IPS DF 4.7 (cell line): ENCODE data around the gene STK17A.

Experiments used
- DNase-seq: peaks from one replicate; pipeline ENCODE4 v3.0.0-alpha.2; 2013; ENCODE audit warnings: low spot score; ENCODE audit errors: extremely low read depth

The STK17A gene

DNA sequence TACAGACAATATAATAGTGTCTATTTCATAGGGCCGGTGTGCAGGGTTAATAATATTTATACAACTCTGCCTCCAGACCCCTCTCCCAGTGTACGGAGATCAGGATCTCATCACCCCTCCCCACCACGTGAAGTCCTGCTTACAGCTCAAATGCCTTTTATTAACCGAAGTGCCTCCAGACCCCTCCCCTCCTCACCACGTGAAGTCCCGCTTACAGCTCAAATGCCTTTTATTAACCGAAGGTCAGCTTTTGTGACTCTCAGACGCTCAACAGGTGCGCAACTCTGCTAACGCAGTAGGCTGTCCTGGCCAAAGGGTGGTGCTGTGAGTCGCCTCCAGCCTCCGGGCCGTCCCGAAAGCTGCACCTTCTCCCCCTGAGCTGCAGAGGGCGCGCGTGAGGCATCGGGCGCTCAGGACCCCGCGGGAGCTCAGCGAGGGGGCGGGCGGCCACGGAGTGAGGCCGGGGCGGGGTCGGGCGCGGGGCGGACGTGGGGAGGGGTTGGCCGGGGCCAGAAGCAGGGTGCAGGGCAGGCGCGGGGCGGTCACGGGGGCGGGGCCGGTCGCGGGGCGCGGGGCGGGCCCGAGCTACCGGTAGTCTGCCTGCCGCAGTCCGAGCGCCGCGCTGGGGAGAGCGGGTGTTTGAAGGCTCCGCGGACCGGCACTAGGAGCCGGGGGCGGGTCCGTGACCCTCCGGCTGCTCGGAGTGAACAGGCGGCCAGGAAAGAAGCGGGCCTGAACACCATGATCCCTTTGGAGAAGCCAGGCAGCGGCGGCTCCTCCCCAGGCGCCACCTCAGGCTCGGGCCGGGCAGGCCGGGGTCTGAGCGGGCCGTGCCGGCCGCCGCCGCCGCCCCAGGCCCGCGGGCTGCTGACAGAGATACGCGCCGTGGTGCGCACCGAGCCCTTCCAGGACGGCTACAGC, at the start of gene STK17A:
STK17A (plus strand) TSS at position 606 of the 921 bp plus-strand sequence; CDS start at position 742, 136 bp downstream.
- DNase-seq: peak; percentile 90

DNA sequence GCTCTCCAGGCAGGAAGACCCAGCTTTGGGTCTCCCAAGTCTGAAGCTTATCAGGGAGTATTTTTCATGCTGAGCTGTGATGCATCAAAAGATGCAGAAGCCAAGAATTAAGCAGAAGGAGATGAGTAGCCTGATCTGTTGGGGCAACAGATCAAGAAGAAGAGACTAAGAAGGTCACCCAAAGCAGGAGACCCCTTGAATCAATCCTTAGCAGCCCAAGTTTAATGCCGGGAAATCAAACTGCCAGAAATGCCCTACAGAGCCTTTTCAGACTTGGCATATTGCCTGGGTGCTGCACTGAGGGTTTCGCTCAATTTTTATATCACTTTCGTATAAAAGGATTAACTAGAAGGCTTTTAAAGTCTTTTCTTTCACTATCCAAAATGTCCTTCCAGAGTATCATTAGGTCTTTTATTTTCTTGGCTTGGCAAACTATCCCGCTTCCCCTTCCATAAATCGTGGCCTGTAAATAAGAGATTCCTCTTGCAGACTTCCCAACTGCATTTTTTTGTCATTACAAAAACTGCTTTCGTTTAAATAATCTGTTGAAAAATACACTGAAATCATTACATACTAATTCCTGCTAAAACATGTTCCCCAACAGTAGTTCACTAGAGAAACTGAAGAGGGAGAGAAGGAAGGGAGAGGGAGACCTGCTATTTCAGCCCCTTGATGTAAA, 49.0 kb upstream of the STK17A start:
- DNase-seq: no peak

- no peak for DNase-seq
Observed at GRCh38 chr7:43535031-43535451, 47.9 kb upstream of the STK17A start.

GRCh38 chr7:43535810-43536585, 46.9 kb upstream of the STK17A start:
- DNase-seq: no peak

DNA sequence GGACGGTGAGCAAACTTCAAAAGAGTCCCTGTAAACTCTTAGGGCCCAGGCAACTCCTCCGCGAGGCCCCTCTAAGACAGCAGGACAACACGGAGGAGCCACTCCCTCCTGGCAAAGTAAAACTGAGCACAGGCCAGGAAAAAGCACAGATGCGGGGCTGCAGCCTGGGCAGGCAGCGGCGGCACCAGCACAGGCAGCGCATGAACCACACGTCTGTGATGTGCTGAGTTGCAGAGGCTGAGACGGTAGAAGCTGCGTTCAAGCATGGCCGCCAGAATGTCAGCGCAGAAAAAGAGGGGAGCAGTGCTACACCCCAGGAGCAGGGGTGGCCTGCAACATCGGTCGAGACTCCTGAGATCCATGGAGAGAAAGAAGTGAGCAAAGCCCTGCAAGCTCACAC, 46.1 kb upstream of the STK17A start:
- no peak for DNase-seq

- no peak for DNase-seq
Observed at GRCh38 chr7:43537765-43538403, 45.0 kb upstream of the STK17A start.

GRCh38 chr7:43538404-43538771, 44.5 kb upstream of the STK17A start:
- DNase-seq: no peak

- DNase-seq: no peak
Observed at GRCh38 chr7:43540471-43540870, 42.4 kb upstream of the STK17A start.

GRCh38 chr7:43542716-43543115, 40.2 kb upstream of the STK17A start:
- no peak for DNase-seq

- DNase-seq: no peak
Observed at GRCh38 chr7:43546231-43546630, 36.7 kb upstream of the STK17A start.

GRCh38 chr7:43550427-43550826, 32.5 kb upstream of the STK17A start:
- DNase-seq: no peak

DNA sequence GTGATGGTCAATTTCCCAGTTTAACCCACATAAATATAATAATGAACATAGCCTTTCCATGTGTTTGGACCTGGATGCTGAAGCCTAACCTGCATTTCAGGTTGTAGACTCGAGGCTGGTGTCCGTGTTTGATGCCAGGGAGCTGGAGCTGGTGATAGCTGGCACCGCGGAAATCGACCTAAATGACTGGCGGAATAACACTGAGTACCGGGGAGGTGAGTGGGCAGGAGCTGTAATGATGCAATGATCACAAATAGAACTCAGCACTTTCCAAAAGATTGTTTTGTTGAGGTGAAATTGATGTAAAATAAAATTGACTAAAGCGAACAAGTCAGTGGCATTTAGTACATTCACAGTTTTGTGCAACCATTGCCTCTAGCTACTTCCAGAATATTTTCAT, 30.8 kb upstream of the STK17A start:
- no peak for DNase-seq

GRCh38 chr7:43553999-43554398, 28.9 kb upstream of the STK17A start:
- no peak for DNase-seq

- no peak for DNase-seq
Observed at GRCh38 chr7:43554423-43554822, 28.5 kb upstream of the STK17A start.

GRCh38 chr7:43557831-43558495, 24.9 kb upstream of the STK17A start:
- no peak for DNase-seq

DNA sequence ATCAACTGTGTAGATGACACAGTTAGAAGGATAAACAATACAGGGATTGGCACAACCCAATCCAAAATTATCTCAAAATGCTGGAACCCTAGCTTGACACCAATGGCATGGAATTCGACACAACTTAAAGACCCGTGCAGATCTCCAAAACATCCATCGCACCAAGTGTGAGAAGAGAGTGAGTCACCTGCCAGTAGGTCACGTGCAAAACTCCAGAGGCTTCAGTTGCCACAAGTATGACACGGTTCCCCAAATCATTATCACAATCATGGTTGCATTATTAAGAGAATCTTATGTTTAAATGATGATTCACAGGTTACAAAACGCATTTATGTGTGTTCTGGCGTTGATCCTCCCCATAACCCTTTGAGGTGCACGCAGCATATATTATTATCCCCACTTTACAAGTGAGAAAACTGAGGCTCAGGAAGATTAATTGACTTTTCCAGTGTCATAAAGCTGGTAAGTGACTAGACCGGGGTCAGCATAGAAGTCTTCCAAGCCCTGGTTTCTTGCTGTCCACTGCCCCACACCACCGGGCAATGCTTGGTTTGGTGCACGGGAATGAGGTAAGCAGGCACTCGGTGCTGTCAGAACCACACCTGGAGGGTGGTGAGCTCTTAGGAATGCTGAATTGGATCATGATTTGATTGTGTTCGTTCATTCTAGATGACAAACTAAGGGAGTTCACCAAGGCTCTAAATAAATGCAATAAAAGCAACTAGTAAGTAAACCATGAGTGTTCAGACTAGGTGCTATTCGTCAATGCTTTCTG, 23.6 kb upstream of the STK17A start:
- DNase-seq: no peak

DNA sequence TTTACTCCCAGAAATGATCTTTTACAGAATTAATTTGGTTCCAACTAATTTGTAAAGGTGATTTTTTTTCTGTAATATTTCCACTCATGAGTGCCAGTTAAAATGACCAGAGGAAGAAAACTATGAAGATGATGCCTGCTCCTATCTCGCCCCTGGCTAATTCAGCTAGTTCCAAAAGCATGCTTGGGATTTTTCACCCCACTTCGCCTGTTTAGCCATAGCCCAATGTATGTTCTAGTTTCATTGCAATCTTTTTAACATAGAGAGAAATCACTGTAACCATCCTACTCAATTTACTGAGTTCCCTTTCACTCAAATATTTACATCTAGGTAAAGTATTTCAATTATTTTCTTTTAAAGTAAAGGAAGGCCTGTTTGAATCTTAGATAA, 23.0 kb upstream of the STK17A start:
- no peak for DNase-seq

DNA sequence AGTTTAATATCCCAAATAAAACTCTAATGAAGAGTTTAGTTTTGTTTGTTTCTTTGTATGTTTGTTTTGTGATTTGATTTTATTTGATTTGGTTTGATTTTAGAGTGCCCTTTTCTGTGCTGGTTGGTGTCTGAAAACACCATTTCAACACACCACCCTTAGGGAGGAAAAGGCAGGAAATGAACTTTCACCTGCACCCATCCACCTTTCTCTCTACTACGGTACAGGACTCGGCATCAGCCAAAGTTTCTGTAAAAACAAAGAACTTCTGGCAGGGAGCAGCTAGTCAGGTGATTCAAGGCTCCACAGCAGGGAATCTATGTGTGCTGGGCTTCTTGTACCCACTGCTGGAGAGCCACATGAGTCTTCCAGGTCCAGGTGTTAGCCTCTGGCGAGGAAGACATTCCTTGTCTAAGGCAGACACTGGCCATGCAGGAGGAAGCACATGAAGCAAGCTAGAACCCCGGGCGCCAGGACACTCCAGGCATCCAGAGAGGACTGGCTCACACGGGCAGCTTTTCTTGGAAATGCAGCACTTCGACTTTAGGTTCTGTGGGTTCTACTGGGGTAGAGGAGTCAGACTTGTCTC, 22.1 kb upstream of the STK17A start:
- no peak for DNase-seq

GRCh38 chr7:43562383-43562782, 20.5 kb upstream of the STK17A start:
- no peak for DNase-seq

DNA sequence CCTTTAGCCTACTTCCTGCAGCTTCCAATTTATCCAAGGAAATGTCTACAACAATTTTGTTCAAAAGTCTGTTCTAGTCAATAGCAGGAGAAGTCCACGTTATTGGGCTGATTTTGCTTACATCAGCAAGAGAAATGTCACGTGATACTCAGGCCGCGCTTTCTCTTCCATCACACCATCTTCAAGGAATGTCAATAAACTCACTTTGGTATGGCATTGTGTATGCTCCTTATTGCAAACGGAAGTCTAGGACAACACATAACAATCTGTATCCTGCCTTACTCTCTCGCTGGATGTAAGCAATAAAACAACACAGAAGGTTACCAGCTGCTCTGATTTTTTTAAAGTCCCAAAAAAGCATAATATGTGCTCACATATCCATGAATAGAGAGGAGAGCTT, 17.1 kb upstream of the STK17A start:
- DNase-seq: no peak
